ELR (cell line): ENCODE measurements around the gene SWAP70.
A peak's percentile ranks its signal among the peaks of the same experiment; 100 is the strongest.
"Not testable (repeated sequence)": the region's sequence is repeated elsewhere in the genome, so short reads cannot be mapped to it uniquely, and the experiment has no call there.

Source experiments
- DNase-seq: peaks from one replicate; pipeline ENCODE4 v3.0.0-alpha.2; 2015; ENCODE audit warnings: low read depth

Gene SWAP70

DNA sequence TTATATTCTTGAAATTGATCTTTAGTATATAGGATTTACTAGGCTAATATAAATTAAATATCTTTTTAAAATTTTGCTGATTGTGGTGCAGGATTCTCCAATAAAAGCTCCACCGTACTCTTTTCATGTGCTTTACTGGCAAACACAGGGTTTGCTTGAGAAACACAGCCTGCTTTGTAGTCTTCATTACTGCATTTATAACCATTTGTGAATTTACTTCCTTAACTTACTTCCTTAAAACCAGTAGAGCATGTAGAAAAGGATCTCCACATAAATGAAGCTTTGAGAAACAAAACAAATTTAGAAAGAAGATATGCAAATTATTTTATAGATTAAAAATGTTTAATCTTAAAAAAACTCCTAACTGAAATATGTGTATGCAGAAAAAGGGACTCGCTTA lies 28.8 kb downstream of the SWAP70 start:
- no peak for DNase-seq

DNA sequence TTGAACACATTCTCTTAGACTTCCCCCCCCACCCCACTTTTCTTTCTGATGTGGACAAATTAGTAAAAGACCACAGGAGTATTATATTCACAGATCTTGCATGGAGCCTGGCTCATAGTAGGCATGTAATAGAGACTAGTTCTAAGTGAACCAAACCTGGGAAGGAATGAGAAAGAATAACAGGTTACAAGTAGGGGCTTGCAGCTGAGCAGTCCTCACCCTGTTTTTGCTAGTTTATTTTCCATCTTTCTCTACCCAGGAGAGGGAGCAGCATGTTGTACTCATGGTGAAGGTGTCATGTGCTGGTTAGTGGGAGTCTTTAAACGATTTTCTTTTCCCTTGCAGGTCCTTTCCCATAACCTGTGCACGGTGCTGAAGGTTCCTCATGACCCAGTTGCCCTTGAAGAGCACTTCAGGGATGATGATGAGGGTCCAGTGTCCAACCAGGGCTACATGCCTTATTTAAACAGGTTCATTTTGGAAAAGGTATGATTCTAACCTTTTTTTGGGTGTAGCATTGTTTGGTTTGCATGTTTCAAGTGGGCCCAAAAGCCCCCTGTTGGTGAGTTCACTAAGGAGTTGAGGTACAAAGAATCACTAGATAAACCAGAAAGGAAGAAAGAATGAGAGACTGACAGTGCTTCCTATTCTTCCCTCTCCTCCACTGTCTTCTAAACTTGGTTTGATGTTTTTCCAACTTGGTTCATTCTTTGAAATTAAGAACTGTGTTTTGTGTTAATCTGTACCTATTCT lies 30.1 kb downstream of the SWAP70 start:
- DNase-seq, result no peak

DNA sequence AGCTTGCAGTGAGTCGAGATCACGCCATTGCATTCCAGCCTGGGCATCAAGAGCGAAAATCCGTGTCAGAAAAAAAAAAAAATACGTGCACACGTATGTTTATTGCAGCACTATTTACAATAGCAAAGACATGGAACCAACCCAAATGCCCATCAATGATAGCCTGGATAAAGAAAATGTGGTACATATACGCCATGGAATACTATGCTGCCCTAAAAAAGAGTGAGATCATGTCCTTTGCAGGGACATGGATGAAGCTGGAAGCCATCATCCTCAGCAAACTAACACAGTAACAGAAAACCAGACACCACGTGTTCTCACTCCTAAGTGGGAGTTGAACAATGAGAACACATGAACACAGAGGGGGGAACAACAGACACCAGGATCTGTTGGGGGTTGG lies 31.4 kb downstream of the SWAP70 start:
- not testable (repeated sequence) for DNase-seq

- DNase-seq, result no peak
Measured at GRCh38 chr11:9697766-9698165, 33.9 kb downstream of the SWAP70 start.

DNA sequence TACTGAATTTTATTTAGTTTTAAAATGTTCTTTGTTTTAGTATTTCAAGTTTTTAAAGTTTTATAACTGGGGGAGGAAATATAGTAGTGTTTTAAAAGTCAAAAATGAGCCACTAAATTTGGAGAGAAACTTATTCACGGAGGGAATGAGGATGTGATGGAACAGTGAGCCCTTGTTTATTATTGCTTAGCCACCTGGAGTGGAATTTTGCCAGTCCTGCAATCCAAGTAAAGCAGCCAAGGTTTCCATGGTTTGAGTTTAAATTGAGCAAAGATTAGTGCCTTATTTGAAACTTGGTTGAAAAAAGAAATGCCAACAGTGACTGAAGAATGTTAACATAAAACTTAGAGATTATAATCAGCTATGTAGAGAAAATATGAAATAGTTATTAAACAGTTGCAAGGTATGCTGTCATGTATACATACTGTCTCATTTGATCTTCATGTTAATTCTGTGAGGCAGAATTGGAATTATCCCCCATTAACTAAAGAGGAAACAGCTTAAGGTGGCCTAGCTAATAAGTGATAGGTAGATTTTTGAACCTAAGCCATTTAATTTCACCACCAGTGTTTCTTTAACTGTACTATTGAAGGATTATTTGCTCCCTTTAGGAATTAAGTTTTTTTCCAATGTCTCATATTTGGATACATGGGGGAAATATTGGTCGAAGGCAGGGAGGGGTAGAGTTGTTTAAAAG lies 36.4 kb downstream of the SWAP70 start:
- DNase-seq, result no peak

GRCh38 chr11:9701799-9702198 lies 37.9 kb downstream of the SWAP70 start:
- no peak for DNase-seq

GRCh38 chr11:9703280-9703679 lies 39.4 kb downstream of the SWAP70 start:
- DNase-seq, result no peak

- no peak for DNase-seq
Measured at GRCh38 chr11:9704037-9704436, 40.2 kb downstream of the SWAP70 start.

GRCh38 chr11:9704620-9705019 lies 40.7 kb downstream of the SWAP70 start:
- no peak for DNase-seq

GRCh38 chr11:9705361-9705760 lies 41.5 kb downstream of the SWAP70 start:
- not testable (repeated sequence) for DNase-seq

DNA sequence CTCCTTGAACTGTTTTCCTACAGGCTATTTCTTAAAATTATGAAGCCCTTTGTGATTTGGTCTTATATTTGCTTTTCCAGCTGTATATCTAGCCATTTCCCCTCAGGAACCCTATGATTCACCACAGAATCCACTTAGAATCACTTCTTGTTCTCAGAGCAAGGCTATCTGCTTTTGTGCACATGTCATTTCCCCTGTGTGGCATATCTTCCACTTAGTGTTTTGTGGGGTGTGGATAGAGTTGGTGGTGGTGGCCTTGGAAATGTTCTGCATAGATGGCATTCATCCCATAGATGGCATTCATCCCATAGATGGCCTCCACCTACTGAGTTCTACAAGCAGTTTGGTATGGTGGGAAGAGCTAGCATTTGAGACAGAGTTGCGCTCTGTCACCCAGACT lies 44.7 kb downstream of the SWAP70 start:
- no peak for DNase-seq

GRCh38 chr11:9710223-9710622 lies 46.3 kb downstream of the SWAP70 start:
- DNase-seq, result no peak

- no peak for DNase-seq
Measured at GRCh38 chr11:9710852-9711251, 47.0 kb downstream of the SWAP70 start.

GRCh38 chr11:9711454-9712307 lies 47.8 kb downstream of the SWAP70 start:
- no peak for DNase-seq

DNA sequence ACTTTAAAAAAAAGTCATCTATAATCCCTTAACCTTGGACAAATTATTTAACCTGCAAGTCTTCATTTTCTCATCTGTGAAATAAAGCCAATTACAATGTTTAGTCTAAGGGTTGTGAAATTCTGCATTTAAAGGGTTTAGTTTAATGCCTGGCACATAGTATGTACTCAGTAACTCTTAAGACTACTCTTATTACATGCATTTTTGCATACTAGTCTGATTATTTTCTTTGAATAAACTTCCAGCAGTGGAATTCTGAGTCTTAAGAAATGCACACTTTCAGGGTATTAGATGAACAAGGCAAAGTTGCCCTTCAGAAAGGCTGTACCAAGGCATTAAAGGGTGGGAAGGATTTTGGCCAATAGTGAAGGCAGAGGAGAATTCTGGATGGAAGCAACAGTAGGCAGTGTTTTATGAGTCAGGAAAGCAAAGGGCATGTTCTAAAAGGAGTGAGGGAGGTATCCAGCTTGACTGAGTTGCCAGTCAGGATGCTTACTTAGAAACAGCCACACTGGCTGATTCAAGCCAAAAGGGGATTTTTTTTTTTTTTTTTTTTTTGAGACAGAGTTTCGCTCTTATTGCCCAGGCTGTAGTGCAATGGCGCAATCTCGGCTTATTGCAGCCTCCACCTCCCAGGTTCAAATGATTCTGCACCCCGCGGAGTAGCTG lies 50.5 kb downstream of the SWAP70 start:
- no peak for DNase-seq

GRCh38 chr11:9716275-9717039 lies 52.6 kb downstream of the SWAP70 start:
- peak; percentile 76 for DNase-seq

DNA sequence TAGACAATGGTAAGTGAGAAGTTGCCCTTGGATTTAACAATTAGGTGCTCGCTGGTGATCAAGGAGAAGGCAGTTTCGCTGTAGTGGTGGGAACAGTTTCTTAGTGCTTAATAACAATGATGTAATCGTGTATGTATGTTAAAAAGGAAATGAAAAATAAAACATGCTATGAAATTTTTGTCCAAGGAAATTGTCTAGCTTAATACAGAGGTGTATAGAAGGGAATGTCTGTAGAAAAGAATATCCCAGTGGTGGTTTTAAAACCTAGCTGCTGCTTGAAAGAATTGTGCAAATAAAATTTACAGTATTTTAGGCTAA lies 53.1 kb downstream of the SWAP70 start:
- DNase-seq, result no peak

GRCh38 chr11:9717719-9718118 lies 53.8 kb downstream of the SWAP70 start:
- DNase-seq, result peak; percentile 37

DNA sequence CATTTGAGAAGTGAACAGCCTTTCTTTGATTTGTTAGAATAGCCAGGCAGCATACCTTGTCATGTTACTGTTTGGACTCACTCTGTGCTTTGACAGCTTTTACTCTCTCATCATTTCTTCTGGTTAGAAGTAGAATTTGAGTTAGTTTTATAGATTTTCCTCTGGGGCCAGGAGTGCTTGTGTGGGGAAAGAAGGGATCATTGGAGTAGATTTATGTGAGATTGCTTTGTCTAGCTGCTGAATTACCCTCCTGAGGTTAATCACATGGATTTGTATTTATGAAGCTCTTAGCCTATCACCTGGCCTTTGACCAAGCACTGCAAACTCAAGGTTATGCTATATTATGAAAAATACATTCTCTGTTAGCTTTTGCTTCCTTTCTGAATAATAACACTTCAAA lies 54.3 kb downstream of the SWAP70 start:
- no peak for DNase-seq

GRCh38 chr11:9719566-9720289 lies 55.9 kb downstream of the SWAP70 start:
- DNase-seq, result peak; percentile 42

DNA sequence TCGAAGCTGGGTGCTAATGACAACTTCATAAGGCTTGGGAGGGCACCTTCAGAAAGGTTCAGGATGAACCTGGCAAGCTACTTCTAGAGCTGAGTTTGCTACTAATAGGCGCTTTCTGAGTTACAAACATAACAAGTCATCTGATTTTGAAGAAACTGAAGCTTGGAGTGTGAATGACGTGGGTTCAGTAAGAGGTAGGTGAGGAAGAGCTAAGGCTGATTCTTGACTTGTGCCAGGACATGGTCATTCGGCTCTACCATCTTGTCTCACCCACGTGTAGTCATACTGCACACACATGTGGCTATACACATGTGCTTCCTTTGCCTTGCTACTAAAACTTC lies 56.4 kb downstream of the SWAP70 start:
- DNase-seq, result no peak
